Umbilical cord (tissue), 2 donors: ENCODE data around the gene FKBP4. TPM values are rescaled to one million over a fixed set of nuclear protein-coding genes. Genes with fewer than 3 reads are reported as not detected.

Experiments
- DNase-seq: peaks from one replicate; pipeline ENCODE4 v3.0.0-alpha.2; 2015; ENCODE audit warnings: low spot score
- total RNA-seq: library from RNA; depleted of rRNA; stranded (reverse); fragments of >200 nt; gene quantifications from one replicate; pipeline ENCODE4 v1.2.3, GENCODE V29; 2014; ENCODE audit warnings: low replicate concordance; ENCODE audit not compliant: insufficient read depth

The FKBP4 gene
- total RNA-seq, 1 donor from 2014 or later: 73.2 TPM

GRCh38 chr12:2779281-2779680 is 15.5 kb upstream of the FKBP4 start:
- no peak for DNase-seq

GRCh38 chr12:2783936-2784600 is 10.7 kb upstream of the FKBP4 start:
- peak; percentile 64 for DNase-seq

GRCh38 chr12:2785017-2785416 is 9.8 kb upstream of the FKBP4 start:
- no peak for DNase-seq

- DNase-seq: no peak
Measured at GRCh38 chr12:2791089-2791488, 3.7 kb upstream of the FKBP4 start.

GRCh38 chr12:2792671-2793500 is 1.9 kb upstream of the FKBP4 start:
- no peak for DNase-seq

- DNase-seq: no peak
Measured at GRCh38 chr12:2793561-2793960, 1.2 kb upstream of the FKBP4 start.

- no peak for DNase-seq
Measured at GRCh38 chr12:2794191-2794735, 507 bp upstream of the FKBP4 start.

- DNase-seq: peak; percentile 82
Measured at GRCh38 chr12:2795291-2796186, 769 bp downstream of the FKBP4 start.

GRCh38 chr12:2796187-2796666 is 1.5 kb downstream of the FKBP4 start:
- DNase-seq: peak; percentile 27

GRCh38 chr12:2797721-2798418 is 3.1 kb downstream of the FKBP4 start:
- DNase-seq: peak; percentile 42

- no peak for DNase-seq
Measured at GRCh38 chr12:2800046-2800570, 5.3 kb downstream of the FKBP4 start.

- no peak for DNase-seq
Measured at GRCh38 chr12:2801044-2801783, 6.4 kb downstream of the FKBP4 start.

- peak; percentile 63 for DNase-seq
Measured at GRCh38 chr12:2803635-2804392, 9.0 kb downstream of the FKBP4 start.

GRCh38 chr12:2804393-2805142 is 9.8 kb downstream of the FKBP4 start:
- DNase-seq: peak; percentile 92

GRCh38 chr12:2805143-2805520 is 10.4 kb downstream of the FKBP4 start:
- peak; percentile 83 for DNase-seq

- no peak for DNase-seq
Measured at GRCh38 chr12:2806700-2807099, 11.9 kb downstream of the FKBP4 start.

- DNase-seq: peak; percentile 44
Measured at GRCh38 chr12:2811801-2812200, 17.0 kb downstream of the FKBP4 start.
